ENCODE data around the gene SPOPL. TPM values are rescaled to one million over a fixed set of nuclear protein-coding genes. Genes with fewer than 3 reads are reported as not detected.

The SPOPL gene
- total RNA-seq, 1 experiment from 2014 or later, result 21.0 TPM

GRCh38 chr2:138507267-138507666, 5.7 kb downstream of the SPOPL start:
- H3K9me2 ChIP-seq (ENCODE audit: insufficient read depth), result 0 out of 2 replicates have a peak, but pooled peaks cover 4% of the 10 kb centered on the region
- no peak overlapping the region for H2AFZ ChIP-seq
- no peak overlapping the region for H3K4me2 ChIP-seq
- no peak for TF ChIP-seq CTCF (conservative IDR thresholded peaks at IDR 0.05)
- no peak for TF ChIP-seq EZH2 (IDR thresholded peaks at IDR 0.05; ENCODE audit: low read depth)
- peaks cover 94% of the 10 kb centered on the region for H3K79me2 ChIP-seq (ENCODE audit: low read depth)
- no peaks in the 10 kb centered on the region for H3K27me3 ChIP-seq (ENCODE audit: insufficient read depth, low read depth)
- POLR2A ChIA-PET (ENCODE audit: unreplicated experiment), result no interaction called here
- no peaks in the 10 kb centered on the region for H3K9me3 ChIP-seq (ENCODE audit: insufficient read depth, low read depth)
- H3K4me3 ChIP-seq, result no peak overlapping the region
- CTCF ChIA-PET, result no interaction called here
- H3F3A ChIP-seq (ENCODE audit: insufficient read depth, low read depth), result 0 out of 2 replicates have a peak, but pooled peaks cover 14% of the 10 kb centered on the region
- intact Hi-C loops (cut with micrococcal nuclease; ENCODE audit: unreplicated experiment), result loop anchor here (10.0 kb wide), 1 partner anchor 278 kb away; the partner anchor contains the start of gene NXPH2
- H4K20me1 ChIP-seq (ENCODE audit: insufficient read depth), result no peaks in the 10 kb centered on the region; the same call in 1 of the 2 replicates
- H3K27ac ChIP-seq, result no peak overlapping the region
- no peak for DNase-seq
- peaks cover 5% of the 10 kb centered on the region; the same call in 1 of the 2 replicates for H3K36me3 ChIP-seq (ENCODE audit: low read depth)
- BruUV-seq (replicated peaks), result no TSS peak
- peaks cover 38% of the 10 kb centered on the region for H3K4me1 ChIP-seq (replicated peaks; ENCODE audit: insufficient read depth)

- Histone ChIP-seq H3K36me3 (ENCODE audit: low read depth) (peaks cover 5% of the 10 kb centered on the region; the same call in 1 of the 2 replicates), H3K4me3 (no peak overlapping the region), H3K9me2 (ENCODE audit: insufficient read depth) (0 out of 2 replicates have a peak, but pooled peaks cover 4% of the 10 kb centered on the region), H3K27me3 (ENCODE audit: insufficient read depth, low read depth) (no peaks in the 10 kb centered on the region), H4K20me1 (ENCODE audit: insufficient read depth) (no peaks in the 10 kb centered on the region; the same call in 1 of the 2 replicates), H3K79me2 (ENCODE audit: low read depth) (peaks cover 93% of the 10 kb centered on the region), H3K9me3 (ENCODE audit: insufficient read depth, low read depth) (no peaks in the 10 kb centered on the region; the same call in 1 of the 2 replicates), H3K27ac (no peak overlapping the region), H3F3A (ENCODE audit: insufficient read depth, low read depth) (0 out of 2 replicates have a peak, but pooled peaks cover 3% of the 10 kb centered on the region), H2AFZ (no peak overlapping the region), H3K4me1 (replicated peaks; ENCODE audit: insufficient read depth) (peaks cover 21% of the 10 kb centered on the region; the same call in 1 of the 2 replicates), H3K4me2 (no peak overlapping the region)
- BruUV-seq (replicated peaks), result no TSS peak
- intact Hi-C loops (cut with micrococcal nuclease; ENCODE audit: unreplicated experiment), result no loop called here
- CTCF ChIA-PET, result no interaction called here
- TF ChIP-seq CTCF (conservative IDR thresholded peaks at IDR 0.05), result no peak
- TF ChIP-seq EZH2 (IDR thresholded peaks at IDR 0.05; ENCODE audit: low read depth), result no peak
- POLR2A ChIA-PET (ENCODE audit: unreplicated experiment), result interaction anchor here (0.8 kb wide), 1 partner anchor 59 kb away, joined by 5 read pairs; no protein-coding TSS in a partner anchor
- no peak for DNase-seq
Observed at GRCh38 chr2:138510319-138510718, 8.7 kb downstream of the SPOPL start.

GRCh38 chr2:138512672-138513071, 11.1 kb downstream of the SPOPL start:
- H3K4me2 ChIP-seq, result peak overlapping the region; percentile 3; the same call in 1 of the 2 replicates
- DNase-seq, result peak in 1 of 2 experiments; percentile 50
- H3K27ac ChIP-seq, result peak overlapping the region; percentile 11; the same call in 1 of the 2 replicates
- peaks cover 91% of the 10 kb centered on the region for H3K79me2 ChIP-seq (ENCODE audit: low read depth)
- 0 out of 2 replicates have a peak, but pooled peaks cover 3% of the 10 kb centered on the region for H3F3A ChIP-seq (ENCODE audit: insufficient read depth, low read depth)
- CTCF ChIA-PET, result no interaction called here
- peaks cover 5% of the 10 kb centered on the region; the same call in 1 of the 2 replicates for H3K36me3 ChIP-seq (ENCODE audit: low read depth)
- intact Hi-C loops (cut with micrococcal nuclease; ENCODE audit: unreplicated experiment), result no loop called here
- no peaks in the 10 kb centered on the region for H4K20me1 ChIP-seq (ENCODE audit: insufficient read depth)
- no peak for TF ChIP-seq CTCF (conservative IDR thresholded peaks at IDR 0.05)
- TF ChIP-seq EZH2 (IDR thresholded peaks at IDR 0.05; ENCODE audit: low read depth), result no peak
- H3K27me3 ChIP-seq (ENCODE audit: insufficient read depth, low read depth), result no peaks in the 10 kb centered on the region
- H2AFZ ChIP-seq, result no peak overlapping the region
- H3K9me2 ChIP-seq (ENCODE audit: insufficient read depth), result no peaks in the 10 kb centered on the region
- no peaks in the 10 kb centered on the region; the same call in 1 of the 2 replicates for H3K9me3 ChIP-seq (ENCODE audit: insufficient read depth, low read depth)
- POLR2A ChIA-PET (ENCODE audit: unreplicated experiment), result no interaction called here
- no peak overlapping the region for H3K4me3 ChIP-seq
- no TSS peak for BruUV-seq (replicated peaks)
- peaks cover 10% of the 10 kb centered on the region; the same call in 1 of the 2 replicates for H3K4me1 ChIP-seq (replicated peaks; ENCODE audit: insufficient read depth)

All from PC-9 (cell line).